GM08714 (cell line): ENCODE results near the gene GNPAT.

ENCODE experiments used
- H3K4me3 ChIP-seq: fragments of 200-500 bp; sonication (Bioruptor generic); 2 replicates; pipeline ENCODE4 v1.5.1; 2014; ENCODE audit warnings: mild to moderate bottlenecking, low read length, inconsistent platforms
- ZNF274 ChIP-seq: IDR thresholded peaks from 2 replicates; pipeline ENCODE4 v1.6.1; 2012; ENCODE audit warnings: mild to moderate bottlenecking, low read depth, low read length

GNPAT gene

DNA sequence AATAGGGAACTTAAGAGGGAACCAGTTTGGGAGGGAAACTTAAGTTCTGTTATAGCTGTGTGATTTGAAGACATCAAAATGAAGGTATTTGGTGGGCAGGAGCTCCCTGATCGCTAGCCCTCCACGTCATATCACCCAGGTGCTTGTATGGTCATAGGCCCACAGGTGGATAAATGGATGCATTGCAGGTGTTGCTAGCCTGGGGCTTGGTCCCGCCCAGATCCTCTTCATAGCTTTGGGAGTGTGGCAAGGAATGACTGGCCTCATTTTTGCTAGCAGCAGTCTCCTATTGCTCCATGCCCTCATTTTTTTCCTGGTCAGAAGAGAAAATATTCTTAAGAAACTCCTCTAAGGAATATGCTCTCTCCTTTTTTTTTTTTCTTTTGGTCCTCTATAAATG lies 11.3 kb downstream of the GNPAT start:
- H3K4me3 ChIP-seq, result no peak overlapping the region
- no peak for TF ChIP-seq ZNF274

DNA sequence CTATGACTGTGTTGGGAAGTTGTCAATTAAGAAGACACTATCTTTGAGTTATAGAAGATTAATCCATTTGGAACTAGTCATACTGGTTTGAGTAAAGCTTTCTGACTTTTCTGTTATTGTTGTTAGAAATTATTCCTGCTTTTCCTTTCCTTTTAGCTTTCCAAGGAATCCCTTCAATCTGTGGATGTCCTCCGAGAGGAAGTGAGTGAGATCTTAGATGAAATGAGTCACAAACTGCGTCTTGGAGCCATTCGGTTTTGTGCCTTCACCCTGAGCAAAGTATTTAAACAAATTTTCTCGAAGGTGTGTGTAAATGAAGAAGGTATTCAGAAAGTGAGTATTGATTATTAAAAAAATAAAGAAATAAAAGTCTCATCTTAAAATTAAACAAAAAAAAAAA lies 19.3 kb downstream of the GNPAT start:
- no peak for TF ChIP-seq ZNF274
- no peak overlapping the region for H3K4me3 ChIP-seq

DNA sequence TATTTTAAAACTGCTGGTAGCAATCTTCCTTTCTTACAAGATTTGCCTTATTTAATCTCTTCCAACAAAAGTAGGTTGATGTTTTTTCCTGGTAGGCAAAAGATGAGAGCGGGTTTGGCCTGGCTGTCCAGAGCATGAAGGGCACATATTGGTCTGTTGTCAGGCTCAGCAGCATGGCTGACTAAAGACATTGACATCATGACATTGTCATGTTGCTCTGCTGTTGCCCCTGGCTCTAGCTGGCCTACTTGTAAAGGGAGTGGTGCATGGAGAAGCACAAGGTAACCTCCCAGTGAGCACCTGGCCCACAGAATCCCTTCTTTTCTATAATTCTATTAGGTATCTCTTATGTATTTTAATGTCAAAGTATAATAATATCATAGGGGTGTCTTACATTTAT lies 23.6 kb downstream of the GNPAT start:
- TF ChIP-seq ZNF274, result no peak
- no peak overlapping the region for H3K4me3 ChIP-seq

DNA sequence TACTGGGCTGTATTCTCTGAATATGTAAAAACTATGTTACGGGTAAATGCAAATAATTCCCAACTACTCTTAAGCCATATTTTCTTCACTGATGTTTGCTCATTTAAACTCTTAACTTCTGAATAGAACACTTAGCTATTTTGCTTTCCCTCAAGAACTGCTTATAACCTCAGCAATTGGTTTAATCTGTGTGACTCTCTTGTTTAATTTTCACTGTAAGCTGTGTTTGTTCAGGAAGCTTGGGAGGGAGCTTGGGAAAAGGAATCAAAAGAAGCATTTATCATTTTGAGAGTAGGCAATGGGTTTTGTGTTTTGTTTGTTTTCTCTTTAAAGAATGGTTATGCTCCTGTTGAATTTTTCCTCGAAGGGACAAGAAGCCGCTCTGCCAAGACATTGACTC lies 24.4 kb downstream of the GNPAT start:
- H3K4me3 ChIP-seq, result no peak overlapping the region
- TF ChIP-seq ZNF274, result no peak

DNA sequence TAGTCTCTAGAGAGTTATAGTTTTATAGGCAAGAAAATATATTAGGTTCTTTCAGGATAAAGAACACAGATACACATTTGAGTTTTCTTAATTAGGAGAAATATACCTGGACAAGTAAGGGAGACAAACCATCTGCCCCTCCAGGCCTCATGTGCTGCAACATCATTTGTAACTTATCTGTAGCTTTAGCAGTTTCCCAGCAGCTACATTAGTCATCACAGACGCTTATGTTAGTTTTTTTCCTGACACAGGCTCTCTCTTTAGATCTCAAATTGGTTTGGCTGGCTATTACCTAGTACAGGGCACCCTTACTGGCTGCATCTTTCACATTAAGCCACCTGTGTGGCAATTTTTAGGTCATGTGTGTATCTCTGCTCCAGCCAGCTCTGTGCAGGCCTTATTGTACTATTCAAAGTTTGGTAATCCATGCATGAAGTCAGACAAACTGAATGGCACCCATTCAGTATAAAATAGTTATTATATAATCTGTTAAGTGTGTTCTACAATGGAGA lies 25.9 kb downstream of the GNPAT start:
- TF ChIP-seq ZNF274, result no peak
- H3K4me3 ChIP-seq, result no peak overlapping the region

DNA sequence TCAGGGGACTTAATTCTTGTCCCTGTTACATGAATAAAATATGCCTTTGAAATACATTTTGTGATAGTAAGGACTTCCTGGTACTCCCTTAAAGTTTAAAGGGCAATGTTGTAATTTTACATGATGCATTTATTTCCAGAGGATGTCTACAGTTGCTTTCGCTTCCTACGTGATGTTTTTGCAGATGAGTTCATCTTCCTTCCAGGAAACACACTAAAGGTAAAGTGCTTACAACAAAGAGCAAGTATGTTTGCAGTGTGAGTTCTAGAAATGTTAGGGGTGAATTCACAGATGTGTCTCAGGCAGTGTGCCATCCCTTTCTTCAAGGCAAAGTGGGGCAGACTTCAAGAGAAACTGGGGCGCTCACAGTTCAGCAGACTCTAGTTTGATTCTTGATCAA lies 31.2 kb downstream of the GNPAT start:
- no peak for TF ChIP-seq ZNF274
- H3K4me3 ChIP-seq, result no peak overlapping the region

DNA sequence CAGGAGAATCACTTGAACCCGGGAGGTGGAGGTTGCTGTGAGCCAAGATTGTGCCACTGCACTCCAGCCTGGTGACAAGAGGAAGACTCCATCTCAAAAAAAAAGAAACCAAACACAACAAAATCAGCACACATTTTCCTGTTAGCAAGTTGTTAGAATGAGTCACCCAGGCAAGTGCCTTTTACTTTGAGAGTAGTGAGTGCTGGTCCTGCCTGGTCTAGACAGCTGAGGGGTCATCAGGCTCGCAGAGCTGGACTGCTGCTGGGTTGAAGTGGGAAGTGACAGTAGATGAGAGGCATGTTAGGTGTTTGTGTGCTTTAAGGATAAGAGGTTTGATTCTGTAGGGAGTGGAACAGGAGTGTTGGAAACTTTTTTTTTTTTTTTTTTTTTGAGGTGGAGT lies 31.9 kb downstream of the GNPAT start:
- no peak for TF ChIP-seq ZNF274
- H3K4me3 ChIP-seq, result no peak overlapping the region

DNA sequence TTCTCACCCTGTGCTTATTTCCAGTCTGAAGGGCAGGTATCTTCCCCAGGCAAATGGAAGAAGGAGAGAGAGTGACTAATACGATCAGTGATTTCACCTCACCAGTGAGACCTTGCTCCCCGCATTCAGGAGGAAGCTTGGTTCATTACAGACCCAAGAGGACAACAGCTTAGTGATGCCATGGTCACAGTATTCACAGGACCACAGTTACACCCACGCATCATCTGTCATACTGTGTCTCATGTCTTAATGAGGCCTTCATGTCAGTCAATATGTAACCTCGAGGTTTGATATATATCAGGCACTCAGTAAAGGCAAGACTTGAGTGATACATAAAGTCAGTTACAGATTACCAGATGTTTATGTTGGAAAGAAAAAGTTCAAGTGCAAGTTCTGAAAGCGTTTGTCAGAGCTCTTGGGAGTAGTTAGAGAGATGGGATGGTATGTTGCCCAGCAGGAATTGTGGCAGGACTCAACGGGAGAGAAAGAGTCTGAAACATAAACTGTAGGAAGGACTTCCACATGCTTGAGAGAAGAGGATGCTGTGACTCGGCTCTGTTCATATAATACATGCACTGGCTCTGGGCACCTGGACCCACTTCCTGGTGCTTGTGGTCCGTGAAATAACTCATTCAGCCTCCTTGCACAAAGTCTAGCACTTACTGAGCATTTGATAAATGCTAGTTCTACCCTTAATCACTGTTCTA lies 33.3 kb downstream of the GNPAT start:
- no peak overlapping the region for H3K4me3 ChIP-seq
- no peak for TF ChIP-seq ZNF274

DNA sequence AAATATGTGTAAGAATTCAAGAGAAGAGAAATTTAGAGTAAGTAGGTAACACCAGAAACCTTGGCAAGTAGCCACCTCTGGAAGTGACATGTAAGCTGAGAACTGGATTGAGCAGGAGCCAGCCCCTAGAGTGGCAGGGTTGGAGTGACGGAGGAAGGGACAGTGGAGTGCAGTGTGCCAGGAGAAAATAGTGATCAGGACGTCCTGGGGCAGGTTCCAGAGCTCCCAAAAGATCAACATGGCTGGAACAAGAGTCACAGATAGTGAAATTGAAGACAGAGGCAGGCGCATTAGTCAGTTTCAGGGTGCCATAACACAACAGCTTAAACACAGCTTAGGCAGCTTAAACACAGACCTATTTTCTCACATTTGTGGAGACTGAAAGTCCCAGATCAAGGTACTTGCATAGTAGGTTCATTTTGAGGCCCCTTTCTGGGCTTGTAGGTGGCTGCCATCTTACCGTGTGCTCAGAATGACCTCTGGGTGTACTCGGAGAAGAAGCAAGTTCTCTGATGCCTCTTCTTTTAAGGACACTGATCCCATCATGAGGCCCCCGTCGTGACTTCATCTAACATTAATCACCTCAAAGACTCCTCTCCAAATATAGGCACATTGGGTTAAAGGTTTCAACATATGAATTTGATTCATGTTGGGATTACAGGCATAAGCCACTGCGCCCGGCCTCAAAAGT lies 37.2 kb downstream of the GNPAT start:
- no peak overlapping the region for H3K4me3 ChIP-seq
- no peak for TF ChIP-seq ZNF274

DNA sequence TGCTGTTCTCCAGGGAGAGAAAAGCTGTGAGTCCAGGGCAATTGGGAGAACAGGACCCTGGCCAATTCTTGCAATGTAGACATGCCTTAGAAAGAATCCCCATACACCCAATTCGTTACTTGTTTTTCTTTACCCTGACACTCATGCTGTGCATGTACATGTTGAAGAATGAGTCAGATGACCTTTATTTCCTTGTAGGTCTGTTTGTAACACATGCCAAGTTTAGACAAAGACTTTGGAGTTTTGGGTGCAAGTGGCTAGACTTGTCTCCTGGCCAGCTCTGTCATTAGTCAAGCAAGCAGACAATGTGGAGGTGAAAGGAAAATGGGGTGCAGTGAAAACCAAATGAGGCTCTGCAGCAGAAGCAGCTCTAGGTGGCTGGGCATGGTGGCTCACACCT lies 38.1 kb downstream of the GNPAT start:
- no peak overlapping the region for H3K4me3 ChIP-seq
- no peak for TF ChIP-seq ZNF274

DNA sequence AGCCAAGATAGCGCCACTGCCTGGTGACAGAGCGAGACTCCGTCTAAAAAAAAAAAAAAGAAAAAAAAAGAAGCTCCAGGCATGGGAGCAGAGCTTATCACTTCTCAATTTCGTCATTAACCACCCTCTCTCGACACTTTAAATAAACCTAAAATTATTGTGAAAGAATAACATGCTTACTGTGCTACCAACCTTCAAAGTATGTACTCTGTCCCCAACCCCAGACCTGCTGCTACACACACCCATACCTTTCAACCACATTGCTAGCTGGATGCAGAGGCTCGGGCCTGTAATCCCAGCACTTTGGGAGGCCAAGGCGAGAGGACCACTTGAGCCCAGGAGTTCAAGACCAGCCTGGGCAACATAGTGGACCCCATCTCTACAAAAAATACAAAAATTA lies 38.7 kb downstream of the GNPAT start:
- no peak overlapping the region for H3K4me3 ChIP-seq
- TF ChIP-seq ZNF274, result no peak

DNA sequence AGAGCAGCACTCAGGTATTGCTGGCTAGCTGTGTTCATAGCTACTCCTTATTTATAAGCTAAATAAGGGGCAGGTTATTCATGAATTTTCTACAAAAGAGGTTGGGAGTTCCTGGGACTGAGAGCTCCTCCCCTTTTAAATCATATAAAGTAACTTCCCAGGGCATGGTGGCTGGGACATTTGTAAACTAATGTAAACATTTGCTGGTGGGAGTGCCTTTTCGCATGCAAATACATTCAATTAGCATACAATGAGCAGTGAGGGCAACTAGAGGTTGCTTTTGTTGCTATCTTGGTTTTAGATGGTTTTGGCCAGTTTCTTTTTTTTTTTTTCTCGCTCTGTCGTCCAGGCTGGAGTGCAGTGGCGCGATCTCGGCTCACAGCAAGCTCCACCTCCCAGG lies 43.4 kb downstream of the GNPAT start:
- no peak for TF ChIP-seq ZNF274
- H3K4me3 ChIP-seq, result no peak overlapping the region

DNA sequence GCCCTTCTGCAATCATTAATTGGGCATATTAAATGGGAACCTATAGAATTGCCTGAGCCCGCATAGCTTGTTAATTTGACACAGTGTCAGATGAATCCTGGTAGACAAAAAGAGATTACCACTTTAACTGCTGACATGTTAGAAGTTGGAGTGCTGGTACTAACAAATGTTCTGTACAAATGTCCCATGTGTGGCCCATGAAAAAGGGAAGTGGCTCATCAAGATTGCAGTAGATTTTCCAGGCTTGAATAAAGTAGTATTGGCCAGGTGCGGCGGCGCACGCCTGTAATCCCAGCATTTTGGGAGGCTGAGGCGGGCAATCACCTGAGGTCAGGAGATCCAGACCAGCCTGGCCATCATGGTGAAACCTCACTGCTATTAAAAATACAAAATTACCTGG lies 45.6 kb downstream of the GNPAT start:
- H3K4me3 ChIP-seq, result no peak overlapping the region
- TF ChIP-seq ZNF274, result no peak

DNA sequence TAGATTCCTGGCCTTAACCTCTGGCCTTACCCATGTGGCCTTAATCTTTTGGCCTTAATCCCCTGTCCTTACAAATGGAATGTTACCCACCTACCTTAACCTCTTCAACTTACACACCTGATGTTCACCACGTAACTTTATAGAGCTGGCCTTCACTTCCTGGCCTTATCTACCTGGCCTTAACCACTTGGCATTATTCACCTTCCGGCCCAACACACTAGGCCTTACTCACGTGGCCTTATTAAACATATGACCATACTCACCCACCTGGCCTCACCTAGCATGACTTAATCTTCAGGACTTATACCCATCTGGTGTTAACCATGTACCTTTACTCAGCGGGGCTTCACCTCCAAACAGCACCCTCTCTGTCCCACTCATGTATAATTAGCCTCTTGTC lies 54.9 kb downstream of the GNPAT start:
- H3K4me3 ChIP-seq, result no peak overlapping the region
- TF ChIP-seq ZNF274, result no peak

DNA sequence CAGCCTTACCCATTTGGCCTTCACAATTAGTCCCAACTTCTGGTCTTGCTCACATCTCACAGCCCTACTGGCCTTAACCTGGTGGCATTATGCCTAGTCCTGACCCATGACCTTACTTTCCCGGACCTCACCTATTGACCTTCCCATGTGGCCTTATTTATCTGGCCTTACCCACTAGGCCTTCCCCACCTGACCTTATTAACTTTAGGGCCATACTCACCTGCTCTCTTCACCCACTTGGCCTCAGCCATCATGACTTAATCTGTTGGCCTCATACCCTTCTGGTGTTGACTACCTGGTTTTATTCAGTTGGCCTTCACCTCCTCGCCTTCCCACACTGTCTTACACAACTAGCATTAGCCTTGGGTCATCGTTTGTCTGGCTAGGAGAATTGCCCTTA lies 61.0 kb downstream of the GNPAT start:
- no peak for TF ChIP-seq ZNF274
- no peak overlapping the region for H3K4me3 ChIP-seq

DNA sequence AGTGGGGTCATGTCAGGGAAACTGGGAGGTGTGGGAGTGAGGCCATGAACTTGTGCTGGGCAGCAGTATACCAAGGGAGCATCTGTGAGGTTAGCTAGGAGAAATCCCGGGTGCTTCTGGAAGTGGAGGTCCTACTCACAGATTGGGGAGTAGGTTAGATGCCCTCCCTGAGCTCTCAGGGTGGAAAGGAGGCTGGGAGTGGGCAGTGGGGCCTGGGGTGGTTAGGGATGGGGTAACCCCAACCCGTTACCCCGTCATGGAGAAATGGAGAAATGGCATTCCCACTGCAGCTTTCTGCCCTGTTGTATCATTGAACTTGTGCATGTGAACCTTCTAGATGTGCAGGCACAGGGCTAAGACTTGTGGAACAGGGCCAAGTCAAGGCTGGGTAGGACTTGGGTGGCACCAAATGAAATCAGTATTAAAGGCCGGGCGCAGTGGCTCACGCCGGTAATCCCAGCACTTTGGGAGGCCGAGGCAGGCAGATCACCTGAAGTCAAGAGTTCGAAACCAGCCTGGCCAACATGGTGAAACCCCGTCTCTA lies 69.5 kb downstream of the GNPAT start:
- TF ChIP-seq ZNF274, result no peak
- no peak overlapping the region for H3K4me3 ChIP-seq
